C4-2B (cell line): ENCODE data around the gene B3GNT5.
A peak's percentile ranks its signal among the peaks of the same experiment; 100 is the strongest.

Experiments used
- H3K27ac ChIP-seq: fragments of 450-650 bp; 2 replicates; pipeline ENCODE4 v1.5.1; 2017
- ZFX ChIP-seq: fragments of 450-650 bp; IDR thresholded peaks from 2 replicates; pipeline ENCODE4 v1.6.1; 2017
- TF ChIP-seq, protein P1 (sequence below): fragments of 450-650 bp; conservative IDR thresholded peaks from 2 replicates; pipeline ENCODE4 v1.5.1; 2017; ENCODE audit warnings: mild to moderate bottlenecking

B3GNT5 gene

GRCh38 chr3:183293966-183294365 is 40.9 kb downstream of the B3GNT5 start:
- TF ChIP-seq, protein P1, sequence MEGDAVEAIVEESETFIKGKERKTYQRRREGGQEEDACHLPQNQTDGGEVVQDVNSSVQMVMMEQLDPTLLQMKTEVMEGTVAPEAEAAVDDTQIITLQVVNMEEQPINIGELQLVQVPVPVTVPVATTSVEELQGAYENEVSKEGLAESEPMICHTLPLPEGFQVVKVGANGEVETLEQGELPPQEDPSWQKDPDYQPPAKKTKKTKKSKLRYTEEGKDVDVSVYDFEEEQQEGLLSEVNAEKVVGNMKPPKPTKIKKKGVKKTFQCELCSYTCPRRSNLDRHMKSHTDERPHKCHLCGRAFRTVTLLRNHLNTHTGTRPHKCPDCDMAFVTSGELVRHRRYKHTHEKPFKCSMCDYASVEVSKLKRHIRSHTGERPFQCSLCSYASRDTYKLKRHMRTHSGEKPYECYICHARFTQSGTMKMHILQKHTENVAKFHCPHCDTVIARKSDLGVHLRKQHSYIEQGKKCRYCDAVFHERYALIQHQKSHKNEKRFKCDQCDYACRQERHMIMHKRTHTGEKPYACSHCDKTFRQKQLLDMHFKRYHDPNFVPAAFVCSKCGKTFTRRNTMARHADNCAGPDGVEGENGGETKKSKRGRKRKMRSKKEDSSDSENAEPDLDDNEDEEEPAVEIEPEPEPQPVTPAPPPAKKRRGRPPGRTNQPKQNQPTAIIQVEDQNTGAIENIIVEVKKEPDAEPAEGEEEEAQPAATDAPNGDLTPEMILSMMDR: no peak
- no peak for TF ChIP-seq ZFX
- no peak overlapping the region for H3K27ac ChIP-seq

DNA sequence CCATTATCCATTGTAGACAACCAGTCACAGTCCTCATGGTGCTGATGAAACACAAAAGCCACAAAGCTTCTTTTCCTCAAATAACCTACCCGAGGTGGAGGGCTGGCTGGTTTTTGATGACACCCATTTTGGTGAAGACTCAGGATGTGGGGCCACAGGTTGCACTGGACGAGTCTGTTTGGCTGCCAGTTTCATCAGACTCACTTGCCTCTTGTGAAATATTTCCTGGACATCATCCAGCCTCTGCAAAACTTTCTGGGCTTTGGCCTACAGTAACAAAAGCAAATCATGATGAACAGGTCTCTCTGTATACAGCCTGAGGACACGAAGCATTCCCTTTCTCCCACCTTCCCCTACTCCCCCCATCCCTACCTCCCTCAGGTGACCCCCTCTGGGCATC is 42.2 kb downstream of the B3GNT5 start:
- peak overlapping the region; percentile 82 for H3K27ac ChIP-seq
- TF ChIP-seq, protein P1: no peak
- TF ChIP-seq ZFX: no peak

GRCh38 chr3:183296944-183297343 is 43.9 kb downstream of the B3GNT5 start:
- H3K27ac ChIP-seq: peak overlapping the region; percentile 82
- TF ChIP-seq, protein P1: no peak
- no peak for TF ChIP-seq ZFX

GRCh38 chr3:183298701-183299153 is 45.7 kb downstream of the B3GNT5 start:
- 0 out of 2 replicates have a peak overlapping the region, but pooled peaks have one; percentile 0 for H3K27ac ChIP-seq
- no peak for TF ChIP-seq ZFX
- TF ChIP-seq, protein P1: no peak

DNA sequence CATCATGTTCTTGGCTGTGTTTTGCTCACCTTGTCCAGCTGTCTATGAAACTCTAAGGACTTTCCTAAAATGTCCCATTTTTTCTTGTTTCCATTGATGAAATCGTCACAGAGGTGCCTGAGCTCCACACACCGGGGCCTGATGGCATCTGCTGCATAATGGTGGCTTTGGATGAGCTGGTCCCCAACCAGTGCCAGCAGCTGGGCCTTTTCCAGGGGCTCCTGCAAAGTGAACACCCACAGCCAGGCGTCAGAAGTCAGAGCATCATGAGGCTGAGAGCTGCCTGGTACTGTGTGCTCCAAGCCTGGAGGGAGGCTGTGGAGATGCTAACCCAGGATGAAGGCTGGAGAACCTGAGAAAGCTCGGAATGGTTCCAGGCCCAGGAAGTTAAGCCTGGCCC is 46.9 kb downstream of the B3GNT5 start:
- TF ChIP-seq, protein P1: no peak
- no peak for TF ChIP-seq ZFX
- H3K27ac ChIP-seq: no peak overlapping the region

DNA sequence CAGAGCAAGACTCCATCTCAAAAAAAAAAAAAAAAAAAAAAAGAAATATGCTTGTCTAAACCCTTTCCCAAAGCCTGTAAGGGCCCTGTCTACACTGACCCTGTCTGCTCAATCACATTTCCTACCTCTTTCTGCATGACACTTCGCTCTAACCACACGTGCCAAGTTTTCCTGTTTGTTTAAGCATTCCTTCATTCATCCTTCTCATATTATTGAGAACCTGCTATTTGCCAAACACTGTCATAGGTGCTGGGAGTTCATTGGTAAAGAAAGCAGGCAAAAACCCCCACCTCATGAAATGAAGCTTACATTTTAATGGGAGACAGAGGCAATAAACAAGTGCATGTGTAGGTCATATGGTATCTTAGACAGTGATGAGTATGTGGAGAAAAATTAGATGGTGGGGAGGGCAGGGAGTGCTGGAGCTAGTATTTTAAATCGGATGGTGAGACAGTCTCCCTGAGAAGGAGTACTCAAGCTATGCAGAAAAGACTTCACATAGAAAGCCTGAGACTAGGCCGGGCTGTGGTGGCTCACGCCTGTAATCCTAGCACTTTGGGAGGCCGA is 48.0 kb downstream of the B3GNT5 start:
- no peak for TF ChIP-seq ZFX
- TF ChIP-seq, protein P1: no peak
- H3K27ac ChIP-seq: peak overlapping the region; percentile 9

GRCh38 chr3:183301937-183302580 is 49.0 kb downstream of the B3GNT5 start:
- peak overlapping the region; percentile 9; the same call in 1 of the 2 replicates for H3K27ac ChIP-seq
- TF ChIP-seq, protein P1: no peak
- TF ChIP-seq ZFX: no peak
